HG03097 (cell line): ENCODE data around the gene THYN1.
"Not testable (repeated sequence)": the region's sequence is repeated elsewhere in the genome, so short reads cannot be mapped to it uniquely, and the experiment has no call there.

Experiments
- ATAC-seq: cut with Tn5 transposase; IDR thresholded peaks from one replicate; pipeline ENCODE4 v1.9.1; 2021; ENCODE audit not compliant: unreplicated experiment, low FRiP score

THYN1 gene

GRCh38 chr11:134275534-134276395 is 22.6 kb upstream of the THYN1 start, which contains the start of gene GLB1L3:
GLB1L3 (plus strand) TSS chr11:134276379; CDS start chr11:134276741, 362 bp downstream.
- peak; percentile 77 for ATAC-seq

- ATAC-seq, result no peak
Observed at GRCh38 chr11:134275188-134275533, 22.0 kb upstream of the THYN1 start.

- no peak for ATAC-seq
Observed at GRCh38 chr11:134273317-134273712, 20.2 kb upstream of the THYN1 start.

GRCh38 chr11:134272381-134273316 is 19.5 kb upstream of the THYN1 start:
- ATAC-seq, result no peak

- ATAC-seq, result no peak
Observed at GRCh38 chr11:134271978-134272377, 18.8 kb upstream of the THYN1 start.

- ATAC-seq, result no peak
Observed at GRCh38 chr11:134270250-134270714, 17.1 kb upstream of the THYN1 start.

GRCh38 chr11:134267966-134268365 is 14.8 kb upstream of the THYN1 start:
- no peak for ATAC-seq

- no peak for ATAC-seq
Observed at GRCh38 chr11:134267461-134267860, 14.3 kb upstream of the THYN1 start.

GRCh38 chr11:134266841-134267251 is 13.7 kb upstream of the THYN1 start:
- ATAC-seq, result no peak

GRCh38 chr11:134266440-134266839 is 13.3 kb upstream of the THYN1 start:
- ATAC-seq, result no peak

GRCh38 chr11:134264966-134265764 is 12.0 kb upstream of the THYN1 start:
- ATAC-seq, result no peak

- no peak for ATAC-seq
Observed at GRCh38 chr11:134261626-134262488, 8.7 kb upstream of the THYN1 start.

- ATAC-seq, result no peak
Observed at GRCh38 chr11:134260983-134261382, 7.8 kb upstream of the THYN1 start.

- no peak for ATAC-seq
Observed at GRCh38 chr11:134260503-134260902, 7.4 kb upstream of the THYN1 start.

- no peak for ATAC-seq
Observed at GRCh38 chr11:134258577-134258976, 5.4 kb upstream of the THYN1 start.

- ATAC-seq, result no peak
Observed at GRCh38 chr11:134257101-134257500, 3.9 kb upstream of the THYN1 start.

- not testable (repeated sequence) for ATAC-seq
Observed at GRCh38 chr11:134255184-134255561, 2.0 kb upstream of the THYN1 start.

- no peak for ATAC-seq
Observed at GRCh38 chr11:134254433-134255183, 1.5 kb upstream of the THYN1 start.
